NCI-H1694 treated with DMSO at 0.1 percent for 48 hours (cell line): ENCODE data around the gene SLC38A10.
A peak's percentile ranks its signal among the peaks of the same experiment; 100 is the strongest.

Experiments used
- DNase-seq: peaks from one replicate; lab custom pipeline; 2025; lab: John Stamatoyannopoulos, UW

Gene SLC38A10

GRCh38 chr17:81276781-81277180 is 18.3 kb downstream of the SLC38A10 start:
- no peak for DNase-seq

- DNase-seq: no peak
Measured at GRCh38 chr17:81274471-81274855, 20.6 kb downstream of the SLC38A10 start.

- no peak for DNase-seq
Measured at GRCh38 chr17:81273698-81274470, 21.2 kb downstream of the SLC38A10 start.

- no peak for DNase-seq
Measured at GRCh38 chr17:81272616-81273015, 22.5 kb downstream of the SLC38A10 start.

GRCh38 chr17:81271226-81271625 is 23.9 kb downstream of the SLC38A10 start:
- no peak for DNase-seq

- DNase-seq: no peak
Measured at GRCh38 chr17:81270279-81270678, 24.8 kb downstream of the SLC38A10 start.

GRCh38 chr17:81267390-81268067 is 27.6 kb downstream of the SLC38A10 start:
- DNase-seq: no peak

GRCh38 chr17:81265576-81265975 is 29.5 kb downstream of the SLC38A10 start:
- DNase-seq: no peak

GRCh38 chr17:81264640-81265039 is 30.5 kb downstream of the SLC38A10 start:
- no peak for DNase-seq

- no peak for DNase-seq
Measured at GRCh38 chr17:81263371-81264181, 31.5 kb downstream of the SLC38A10 start.

GRCh38 chr17:81261582-81262336 is 33.3 kb downstream of the SLC38A10 start:
- DNase-seq: no peak

- no peak for DNase-seq
Measured at GRCh38 chr17:81261096-81261495, 34.0 kb downstream of the SLC38A10 start.

- no peak for DNase-seq
Measured at GRCh38 chr17:81260641-81261040, 34.5 kb downstream of the SLC38A10 start.

- DNase-seq: no peak
Measured at GRCh38 chr17:81260171-81260570, 34.9 kb downstream of the SLC38A10 start.

GRCh38 chr17:81259058-81259605 is 36.0 kb downstream of the SLC38A10 start:
- DNase-seq: no peak

GRCh38 chr17:81258292-81258691 is 36.8 kb downstream of the SLC38A10 start:
- no peak for DNase-seq

- no peak for DNase-seq
Measured at GRCh38 chr17:81257533-81257932, 37.6 kb downstream of the SLC38A10 start.

GRCh38 chr17:81256616-81257015 is 38.5 kb downstream of the SLC38A10 start:
- no peak for DNase-seq

- no peak for DNase-seq
Measured at GRCh38 chr17:81254955-81255717, 40.0 kb downstream of the SLC38A10 start.

GRCh38 chr17:81253358-81254131 is 41.6 kb downstream of the SLC38A10 start:
- peak; percentile 70 for DNase-seq
